ENCODE results near the gene HLX. TPM values are rescaled to one million over a fixed set of nuclear protein-coding genes. Genes with fewer than 3 reads are reported as not detected.

The HLX gene
- total RNA-seq, 1 donor from 2014 or later = 2.3 TPM

- H3K27ac Mint-ChIP-seq = no peak overlapping the region
- H3K9me3 Mint-ChIP-seq = no peaks in the 10 kb centered on the region
- no peak overlapping the region for H3K4me3 Mint-ChIP-seq
- no peak for DNase-seq (ENCODE audit: extremely low spot score, unreplicated experiment)
- H3K36me3 Mint-ChIP-seq = no peaks in the 10 kb centered on the region
- TF ChIP-seq, protein P1, sequence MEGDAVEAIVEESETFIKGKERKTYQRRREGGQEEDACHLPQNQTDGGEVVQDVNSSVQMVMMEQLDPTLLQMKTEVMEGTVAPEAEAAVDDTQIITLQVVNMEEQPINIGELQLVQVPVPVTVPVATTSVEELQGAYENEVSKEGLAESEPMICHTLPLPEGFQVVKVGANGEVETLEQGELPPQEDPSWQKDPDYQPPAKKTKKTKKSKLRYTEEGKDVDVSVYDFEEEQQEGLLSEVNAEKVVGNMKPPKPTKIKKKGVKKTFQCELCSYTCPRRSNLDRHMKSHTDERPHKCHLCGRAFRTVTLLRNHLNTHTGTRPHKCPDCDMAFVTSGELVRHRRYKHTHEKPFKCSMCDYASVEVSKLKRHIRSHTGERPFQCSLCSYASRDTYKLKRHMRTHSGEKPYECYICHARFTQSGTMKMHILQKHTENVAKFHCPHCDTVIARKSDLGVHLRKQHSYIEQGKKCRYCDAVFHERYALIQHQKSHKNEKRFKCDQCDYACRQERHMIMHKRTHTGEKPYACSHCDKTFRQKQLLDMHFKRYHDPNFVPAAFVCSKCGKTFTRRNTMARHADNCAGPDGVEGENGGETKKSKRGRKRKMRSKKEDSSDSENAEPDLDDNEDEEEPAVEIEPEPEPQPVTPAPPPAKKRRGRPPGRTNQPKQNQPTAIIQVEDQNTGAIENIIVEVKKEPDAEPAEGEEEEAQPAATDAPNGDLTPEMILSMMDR (conservative IDR thresholded peaks at IDR 0.05) = no peak
- H3K27me3 Mint-ChIP-seq = peaks cover 77% of the 10 kb centered on the region
- no peaks in the 10 kb centered on the region for H3K4me1 Mint-ChIP-seq (ENCODE audit: unreplicated experiment)
These were observed 36.7 kb downstream of the HLX start for GRCh38 chr1:220915954-220916353.

DNA sequence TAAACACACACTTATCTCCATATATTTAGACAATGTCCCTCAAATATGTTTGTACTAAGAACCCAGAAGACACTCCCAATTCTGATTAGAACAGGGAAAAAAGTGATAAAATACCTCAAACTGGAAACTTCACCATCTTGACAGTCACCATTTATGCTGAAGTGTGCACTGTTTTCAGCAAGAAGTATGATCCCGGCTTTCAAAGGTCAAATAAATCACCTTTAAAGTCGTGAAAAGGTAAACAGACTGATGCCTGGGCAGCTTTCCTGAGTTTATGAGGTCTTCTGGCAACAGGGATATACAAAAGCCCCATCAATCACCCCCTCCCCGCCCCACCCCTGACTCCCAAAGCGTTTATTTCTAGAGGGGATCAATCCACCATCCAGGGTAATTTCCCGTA is 37.9 kb downstream of the HLX start:
- no peak overlapping the region for H3K4me3 Mint-ChIP-seq
- no peaks in the 10 kb centered on the region for H3K9me3 Mint-ChIP-seq

DNA sequence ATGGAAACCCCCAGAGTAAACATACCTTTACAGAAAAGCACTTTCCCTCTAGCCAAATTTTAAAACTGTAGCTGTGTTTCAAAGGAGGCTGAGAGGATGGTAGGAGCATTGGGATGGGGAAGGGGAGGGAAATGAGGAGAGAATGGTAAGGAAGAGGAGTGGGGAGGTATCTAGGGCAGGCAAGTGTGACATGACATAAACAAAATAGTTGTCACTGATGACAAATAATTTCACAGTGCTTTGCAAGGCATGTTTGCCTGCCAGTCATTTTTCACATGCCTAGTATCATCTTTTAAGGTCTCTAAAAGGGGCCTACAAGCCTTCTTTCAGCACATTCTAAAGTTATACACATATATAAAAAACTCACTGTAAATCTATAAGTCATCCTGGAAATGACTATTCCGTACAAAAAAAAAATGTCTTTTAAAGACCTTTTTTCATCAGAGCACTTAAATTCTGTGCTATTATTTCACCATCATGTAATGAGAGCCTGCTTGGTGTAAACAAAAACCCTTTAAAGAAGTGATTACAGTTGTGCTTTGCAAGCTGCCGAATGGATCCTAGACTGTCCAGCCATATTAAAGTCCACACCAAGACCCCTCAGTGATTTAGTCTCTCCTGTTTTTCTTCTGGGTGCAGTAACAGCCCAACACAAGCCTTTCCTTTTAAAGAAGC is 38.4 kb downstream of the HLX start:
- Mint-ChIP-seq H3K27ac (no peak overlapping the region), H3K27me3 (peaks cover 77% of the 10 kb centered on the region), H3K4me3 (no peak overlapping the region), H3K9me3 (no peaks in the 10 kb centered on the region), H3K4me1 (ENCODE audit: unreplicated experiment) (no peaks in the 10 kb centered on the region), H3K36me3 (no peaks in the 10 kb centered on the region)
- TF ChIP-seq, protein P1 (conservative IDR thresholded peaks at IDR 0.05) = no peak
- no peak for DNase-seq (ENCODE audit: extremely low spot score, unreplicated experiment)

More for the DNA sequence above, 37.9 kb downstream of the HLX start:
- no peaks in the 10 kb centered on the region for H3K4me1 Mint-ChIP-seq (ENCODE audit: unreplicated experiment)
- H3K27ac Mint-ChIP-seq = no peak overlapping the region
- TF ChIP-seq, protein P1 (conservative IDR thresholded peaks at IDR 0.05) = no peak
- peaks cover 78% of the 10 kb centered on the region for H3K27me3 Mint-ChIP-seq
- H3K36me3 Mint-ChIP-seq = no peaks in the 10 kb centered on the region
- no peak for DNase-seq (ENCODE audit: extremely low spot score, unreplicated experiment)

GRCh38 chr1:220918285-220918951 is 39.2 kb downstream of the HLX start:
- TF ChIP-seq, protein P1 (conservative IDR thresholded peaks at IDR 0.05) = no peak
- H3K4me3 Mint-ChIP-seq = no peak overlapping the region
- DNase-seq (ENCODE audit: extremely low spot score, unreplicated experiment) = no peak
- no peaks in the 10 kb centered on the region for H3K4me1 Mint-ChIP-seq (ENCODE audit: unreplicated experiment)
- no peak overlapping the region for H3K27ac Mint-ChIP-seq
- peaks cover 74% of the 10 kb centered on the region for H3K27me3 Mint-ChIP-seq
- no peaks in the 10 kb centered on the region for H3K36me3 Mint-ChIP-seq
- H3K9me3 Mint-ChIP-seq = no peaks in the 10 kb centered on the region

- Mint-ChIP-seq H3K27me3 (peaks cover 63% of the 10 kb centered on the region), H3K36me3 (no peaks in the 10 kb centered on the region)
- TF ChIP-seq, protein P1 (conservative IDR thresholded peaks at IDR 0.05) = no peak
These were observed 41.7 kb downstream of the HLX start for GRCh38 chr1:220920967-220921366.

More at GRCh38 chr1:220920967-220921366, 41.7 kb downstream of the HLX start:
- no peaks in the 10 kb centered on the region for H3K4me1 Mint-ChIP-seq (ENCODE audit: unreplicated experiment)
- DNase-seq (ENCODE audit: extremely low spot score, unreplicated experiment) = no peak
- H3K27ac Mint-ChIP-seq = no peak overlapping the region
- H3K4me3 Mint-ChIP-seq = no peak overlapping the region
- no peaks in the 10 kb centered on the region for H3K9me3 Mint-ChIP-seq
